GM19463 (cell line): Measurements from ENCODE around the gene HSD3B7.
"Not testable (repeated sequence)": the region's sequence is repeated elsewhere in the genome, so short reads cannot be mapped to it uniquely, and the experiment has no call there.

Experiments
- ATAC-seq: cut with Tn5 transposase; IDR thresholded peaks from one replicate; pipeline ENCODE4 v1.9.1; 2021; ENCODE audit warnings: mild to moderate bottlenecking, moderate library complexity; ENCODE audit not compliant: unreplicated experiment

HSD3B7 gene

GRCh38 chr16:30984669-30985400 lies at the start of gene HSD3B7:
HSD3B7 (plus strand) TSS chr16:30985207; CDS start chr16:30985659, 452 bp downstream.
- peak; percentile 63 for ATAC-seq

GRCh38 chr16:30937692-30938091 lies 47.3 kb upstream of the HSD3B7 start:
- ATAC-seq: no peak

- ATAC-seq: not testable (repeated sequence)
Observed at GRCh38 chr16:30939571-30939970, 45.4 kb upstream of the HSD3B7 start.

GRCh38 chr16:30941600-30942425 lies 43.2 kb upstream of the HSD3B7 start:
- ATAC-seq: peak; percentile 95

- ATAC-seq: no peak
Observed at GRCh38 chr16:30942426-30942806, 42.6 kb upstream of the HSD3B7 start.

GRCh38 chr16:30944352-30944751 lies 40.7 kb upstream of the HSD3B7 start:
- ATAC-seq: no peak

GRCh38 chr16:30946671-30947540 lies 38.1 kb upstream of the HSD3B7 start:
- no peak for ATAC-seq

GRCh38 chr16:30947541-30947858 lies 37.5 kb upstream of the HSD3B7 start:
- no peak for ATAC-seq

GRCh38 chr16:30947859-30948666 lies 36.9 kb upstream of the HSD3B7 start:
- peak; percentile 14 for ATAC-seq

- ATAC-seq: peak; percentile 67
Observed at GRCh38 chr16:30948667-30949649, 36.0 kb upstream of the HSD3B7 start, which contains the start of gene ORAI3. ORAI3 (plus strand) TSS chr16:30949068; CDS start chr16:30949290, 222 bp downstream.

- peak; percentile 48 for ATAC-seq
Observed at GRCh38 chr16:30949650-30950515, 35.1 kb upstream of the HSD3B7 start.

- ATAC-seq: no peak
Observed at GRCh38 chr16:30950516-30951065, 34.4 kb upstream of the HSD3B7 start.

- no peak for ATAC-seq
Observed at GRCh38 chr16:30951193-30951592, 33.8 kb upstream of the HSD3B7 start.

- no peak for ATAC-seq
Observed at GRCh38 chr16:30951750-30952149, 33.3 kb upstream of the HSD3B7 start.

GRCh38 chr16:30953111-30953510 lies 31.9 kb upstream of the HSD3B7 start:
- no peak for ATAC-seq

- no peak for ATAC-seq
Observed at GRCh38 chr16:30953511-30954124, 31.4 kb upstream of the HSD3B7 start.

- no peak for ATAC-seq
Observed at GRCh38 chr16:30954993-30955392, 30.0 kb upstream of the HSD3B7 start.
